ENCODE results near the gene CHD1L. TPM values are rescaled to one million over a fixed set of nuclear protein-coding genes. Genes with fewer than 3 reads are reported as not detected.

Gene CHD1L
- total and polyA plus RNA-seq, 7 donors, result 4.8 to 20.5 (median 15.9) TPM

DNA sequence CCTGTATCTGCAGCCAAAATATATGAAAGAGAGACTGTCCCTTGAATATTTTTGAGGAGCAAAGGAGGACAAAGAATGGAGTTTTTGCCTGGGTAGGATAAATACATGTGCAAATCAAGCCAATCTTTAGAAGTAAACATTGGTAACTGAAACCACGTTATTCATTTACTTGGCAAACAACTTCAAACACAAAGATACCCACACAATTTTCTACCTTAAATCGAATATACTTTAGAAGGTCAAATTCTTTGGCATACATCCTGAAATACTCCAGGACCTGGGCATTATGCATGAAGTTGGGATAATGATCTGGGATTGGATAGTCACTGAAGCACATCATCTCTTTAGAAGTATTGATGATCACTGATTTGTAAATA, 27.0 kb upstream of the CHD1L start:
- Histone ChIP-seq H3K4me1 (no peaks in the 10 kb centered on the region), H3K9me3 (no peaks in the 10 kb centered on the region), H3K4me3 (no peak overlapping the region), H3K27ac (no peak overlapping the region), H3K36me3 (ENCODE audit: insufficient read depth in 1 of 2, low read depth in 1 of 2) (no peaks in the 10 kb centered on the region), H3K27me3 (ENCODE audit: insufficient read depth in 3 of 3, low read length in 2 of 3) (no peaks in the 10 kb centered on the region)
- no peak for ATAC-seq
- DNase-seq, result no peak
- TF ChIP-seq, protein P1, sequence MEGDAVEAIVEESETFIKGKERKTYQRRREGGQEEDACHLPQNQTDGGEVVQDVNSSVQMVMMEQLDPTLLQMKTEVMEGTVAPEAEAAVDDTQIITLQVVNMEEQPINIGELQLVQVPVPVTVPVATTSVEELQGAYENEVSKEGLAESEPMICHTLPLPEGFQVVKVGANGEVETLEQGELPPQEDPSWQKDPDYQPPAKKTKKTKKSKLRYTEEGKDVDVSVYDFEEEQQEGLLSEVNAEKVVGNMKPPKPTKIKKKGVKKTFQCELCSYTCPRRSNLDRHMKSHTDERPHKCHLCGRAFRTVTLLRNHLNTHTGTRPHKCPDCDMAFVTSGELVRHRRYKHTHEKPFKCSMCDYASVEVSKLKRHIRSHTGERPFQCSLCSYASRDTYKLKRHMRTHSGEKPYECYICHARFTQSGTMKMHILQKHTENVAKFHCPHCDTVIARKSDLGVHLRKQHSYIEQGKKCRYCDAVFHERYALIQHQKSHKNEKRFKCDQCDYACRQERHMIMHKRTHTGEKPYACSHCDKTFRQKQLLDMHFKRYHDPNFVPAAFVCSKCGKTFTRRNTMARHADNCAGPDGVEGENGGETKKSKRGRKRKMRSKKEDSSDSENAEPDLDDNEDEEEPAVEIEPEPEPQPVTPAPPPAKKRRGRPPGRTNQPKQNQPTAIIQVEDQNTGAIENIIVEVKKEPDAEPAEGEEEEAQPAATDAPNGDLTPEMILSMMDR (IDR thresholded peaks at IDR 0.05), result no peak
- intact Hi-C loops (cut with DNase I), result no loop called here
- 48 to 70% (median 62%) methylated on average over 2 of the region's 2 CpGs for WGBS, 3 donors

GRCh38 chr1:147216124-147216523, 26.4 kb upstream of the CHD1L start:
- TF ChIP-seq, protein P1 (IDR thresholded peaks at IDR 0.05), result no peak
- Histone ChIP-seq H3K36me3 (ENCODE audit: insufficient read depth in 1 of 2, low read depth in 1 of 2) (no peaks in the 10 kb centered on the region), H3K4me1 (no peaks in the 10 kb centered on the region), H3K27ac (no peak overlapping the region), H3K27me3 (ENCODE audit: insufficient read depth in 3 of 3, low read length in 2 of 3) (no peaks in the 10 kb centered on the region), H3K9me3 (no peaks in the 10 kb centered on the region), H3K4me3 (no peak overlapping the region)
- no peak for ATAC-seq
- intact Hi-C loops (cut with DNase I), result no loop called here
- no peak for DNase-seq
- WGBS, 3 donors, result 57 to 90% (median 72%) methylated on average over 3 of the region's 3 CpGs

- Histone ChIP-seq H3K9me3 (no peaks in the 10 kb centered on the region), H3K4me1 (no peaks in the 10 kb centered on the region), H3K27ac (no peak overlapping the region), H3K4me3 (no peak overlapping the region), H3K27me3 (ENCODE audit: insufficient read depth in 3 of 3, low read length in 2 of 3) (no peaks in the 10 kb centered on the region), H3K36me3 (ENCODE audit: insufficient read depth in 1 of 2, low read depth in 1 of 2) (no peaks in the 10 kb centered on the region)
- ATAC-seq, result no peak
- intact Hi-C loops (cut with DNase I), result no loop called here
- TF ChIP-seq, protein P1 (IDR thresholded peaks at IDR 0.05), result no peak
- no peak for DNase-seq
- WGBS, 3 donors, result 94 to 99% (median 95%) methylated on average over 7 of the region's 7 CpGs
These were observed 25.3 kb upstream of the CHD1L start for GRCh38 chr1:147217141-147217540.

DNA sequence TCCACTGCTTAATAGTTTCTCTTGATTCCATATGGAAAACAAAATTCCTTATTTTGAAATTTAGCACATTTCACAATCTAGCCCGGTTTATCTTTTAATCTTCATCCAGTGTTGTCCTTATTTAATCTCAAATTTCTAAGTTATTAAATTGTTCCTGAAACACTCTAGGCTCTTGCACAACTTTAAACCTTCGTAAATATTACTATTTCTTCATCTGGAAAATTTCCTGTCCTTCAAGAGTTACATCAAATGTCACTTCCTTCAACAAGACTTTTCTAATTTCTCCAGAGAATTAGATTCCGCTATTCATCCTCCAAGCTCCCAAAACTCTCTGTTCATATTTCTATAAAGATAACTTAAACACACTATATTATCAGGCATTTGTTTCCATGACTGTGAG, 23.9 kb upstream of the CHD1L start:
- DNase-seq (no peak), ATAC-seq (no peak)
- Histone ChIP-seq H3K4me1 (no peaks in the 10 kb centered on the region), H3K27me3 (ENCODE audit: insufficient read depth in 3 of 3, low read length in 2 of 3) (no peaks in the 10 kb centered on the region), H3K36me3 (ENCODE audit: insufficient read depth in 1 of 2, low read depth in 1 of 2) (no peaks in the 10 kb centered on the region), H3K27ac (no peak overlapping the region), H3K9me3 (no peaks in the 10 kb centered on the region), H3K4me3 (no peak overlapping the region)
- WGBS, 3 donors, result 60 to 64% (median 63%) methylated on average over 3 of the region's 3 CpGs
- TF ChIP-seq, protein P1 (IDR thresholded peaks at IDR 0.05), result no peak
- intact Hi-C loops (cut with DNase I), result no loop called here
